HFF-Myc (cell line): ENCODE results near the gene VSIG10.

Experiments
- DNase-seq: peaks from one replicate; pipeline ENCODE4 v3.0.0-alpha.2; 2011; ENCODE audit warnings: low read depth; ENCODE audit errors: extremely low read depth
- H3K4me3 ChIP-seq: replicated peaks from 2 replicates; pipeline ENCODE4 v1.5.1; 2011; ENCODE audit warnings: low read depth, mild to moderate bottlenecking, control low read depth, low read length
- TF ChIP-seq, protein P1 (sequence below): IDR thresholded peaks from 2 replicates; pipeline ENCODE4 v1.5.1; 2012; ENCODE audit warnings: mild to moderate bottlenecking, low read depth, low read length, control low read depth; ENCODE audit errors: missing control alignments

The VSIG10 gene

DNA sequence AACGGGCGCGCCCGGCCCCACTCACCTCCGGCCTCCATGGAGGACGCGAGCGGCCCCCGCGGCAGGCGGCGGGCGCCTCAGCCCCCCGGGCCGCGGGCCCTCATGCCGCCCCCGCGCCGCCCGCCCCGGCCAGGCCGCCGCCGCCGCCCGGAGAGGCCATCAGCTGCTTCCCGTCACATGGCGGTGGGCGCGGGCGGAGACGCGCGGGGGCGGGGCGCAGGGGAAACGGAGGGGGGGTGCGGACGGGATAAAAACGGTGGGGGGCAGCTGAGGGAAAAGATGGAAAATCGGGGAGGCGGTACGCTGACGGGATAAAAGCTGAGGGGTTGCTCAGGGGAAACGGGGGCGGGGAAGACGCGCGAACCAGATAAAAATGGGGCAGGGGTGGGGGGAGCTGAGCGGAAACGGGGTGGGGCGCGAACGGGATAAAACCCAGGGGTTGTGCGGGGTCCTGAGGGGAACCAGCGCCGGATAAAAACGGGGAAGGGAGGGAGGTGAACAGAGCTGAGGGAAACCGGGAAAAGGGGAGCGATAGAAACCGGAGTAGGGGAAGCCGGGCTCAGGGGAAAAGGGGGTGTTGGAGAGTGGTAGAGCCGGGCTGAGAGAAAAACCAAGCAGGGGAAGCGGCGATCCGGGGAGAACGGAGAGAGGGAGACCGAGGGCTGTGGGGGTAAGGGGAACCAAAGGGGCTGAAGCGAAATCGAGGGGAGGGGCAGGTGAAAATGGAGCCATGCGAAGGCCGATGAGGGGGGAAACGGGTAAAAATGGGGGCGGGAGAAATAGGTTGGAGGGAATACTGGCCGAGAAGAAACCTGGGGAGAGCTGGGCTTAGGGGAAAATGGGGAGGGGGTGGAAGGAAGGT, 42.6 kb downstream of the VSIG10 start, which contains the start of gene WSB2:
WSB2 (minus strand) TSS at position 169 of the 862 bp plus-strand sequence; CDS start at position 38, 131 bp downstream.
- TF ChIP-seq, protein P1, sequence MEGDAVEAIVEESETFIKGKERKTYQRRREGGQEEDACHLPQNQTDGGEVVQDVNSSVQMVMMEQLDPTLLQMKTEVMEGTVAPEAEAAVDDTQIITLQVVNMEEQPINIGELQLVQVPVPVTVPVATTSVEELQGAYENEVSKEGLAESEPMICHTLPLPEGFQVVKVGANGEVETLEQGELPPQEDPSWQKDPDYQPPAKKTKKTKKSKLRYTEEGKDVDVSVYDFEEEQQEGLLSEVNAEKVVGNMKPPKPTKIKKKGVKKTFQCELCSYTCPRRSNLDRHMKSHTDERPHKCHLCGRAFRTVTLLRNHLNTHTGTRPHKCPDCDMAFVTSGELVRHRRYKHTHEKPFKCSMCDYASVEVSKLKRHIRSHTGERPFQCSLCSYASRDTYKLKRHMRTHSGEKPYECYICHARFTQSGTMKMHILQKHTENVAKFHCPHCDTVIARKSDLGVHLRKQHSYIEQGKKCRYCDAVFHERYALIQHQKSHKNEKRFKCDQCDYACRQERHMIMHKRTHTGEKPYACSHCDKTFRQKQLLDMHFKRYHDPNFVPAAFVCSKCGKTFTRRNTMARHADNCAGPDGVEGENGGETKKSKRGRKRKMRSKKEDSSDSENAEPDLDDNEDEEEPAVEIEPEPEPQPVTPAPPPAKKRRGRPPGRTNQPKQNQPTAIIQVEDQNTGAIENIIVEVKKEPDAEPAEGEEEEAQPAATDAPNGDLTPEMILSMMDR: no peak
- DNase-seq: no peak

DNA sequence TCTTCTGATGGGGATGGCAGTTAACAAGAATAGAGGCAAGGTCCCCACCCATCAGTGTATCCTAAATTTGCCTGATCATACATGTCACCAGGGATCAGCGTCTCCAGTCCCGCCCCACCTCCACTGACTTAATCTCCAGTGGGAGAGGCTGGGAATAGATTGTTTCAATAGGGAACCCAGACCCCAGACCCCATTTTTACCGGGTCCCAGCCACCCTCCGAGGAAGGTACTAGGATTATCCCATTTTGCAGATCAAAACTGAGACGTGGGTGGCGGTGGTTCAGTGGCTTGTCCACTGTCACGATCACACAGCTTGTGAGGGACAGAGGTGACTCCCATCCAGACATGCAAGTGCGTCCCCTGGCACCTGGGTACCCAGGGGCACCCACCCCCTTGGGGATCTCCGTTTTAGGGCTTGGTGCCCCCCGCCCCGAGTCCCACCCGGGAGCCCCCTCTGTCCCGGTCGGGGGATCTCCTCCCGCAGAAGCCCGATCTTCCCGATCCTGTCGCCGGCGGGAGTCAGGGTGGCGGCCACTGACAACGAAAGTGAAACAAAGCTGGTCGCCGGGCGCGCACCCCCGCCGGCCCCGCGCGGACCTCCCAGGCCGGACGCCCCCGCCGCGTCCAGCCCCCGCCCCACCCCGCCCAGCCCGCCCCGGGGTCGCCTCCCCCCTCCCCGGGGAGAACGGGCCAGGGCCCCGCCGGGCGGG, 43.4 kb downstream of the VSIG10 start:
- TF ChIP-seq, protein P1: no peak
- H3K4me3 ChIP-seq: peak overlapping the region; percentile 76
- no peak for DNase-seq

More for the DNA sequence above, 42.6 kb downstream of the VSIG10 start, which contains the start of gene WSB2:
- H3K4me3 ChIP-seq: peak within 1 kb of the TSS; percentile 76

DNA sequence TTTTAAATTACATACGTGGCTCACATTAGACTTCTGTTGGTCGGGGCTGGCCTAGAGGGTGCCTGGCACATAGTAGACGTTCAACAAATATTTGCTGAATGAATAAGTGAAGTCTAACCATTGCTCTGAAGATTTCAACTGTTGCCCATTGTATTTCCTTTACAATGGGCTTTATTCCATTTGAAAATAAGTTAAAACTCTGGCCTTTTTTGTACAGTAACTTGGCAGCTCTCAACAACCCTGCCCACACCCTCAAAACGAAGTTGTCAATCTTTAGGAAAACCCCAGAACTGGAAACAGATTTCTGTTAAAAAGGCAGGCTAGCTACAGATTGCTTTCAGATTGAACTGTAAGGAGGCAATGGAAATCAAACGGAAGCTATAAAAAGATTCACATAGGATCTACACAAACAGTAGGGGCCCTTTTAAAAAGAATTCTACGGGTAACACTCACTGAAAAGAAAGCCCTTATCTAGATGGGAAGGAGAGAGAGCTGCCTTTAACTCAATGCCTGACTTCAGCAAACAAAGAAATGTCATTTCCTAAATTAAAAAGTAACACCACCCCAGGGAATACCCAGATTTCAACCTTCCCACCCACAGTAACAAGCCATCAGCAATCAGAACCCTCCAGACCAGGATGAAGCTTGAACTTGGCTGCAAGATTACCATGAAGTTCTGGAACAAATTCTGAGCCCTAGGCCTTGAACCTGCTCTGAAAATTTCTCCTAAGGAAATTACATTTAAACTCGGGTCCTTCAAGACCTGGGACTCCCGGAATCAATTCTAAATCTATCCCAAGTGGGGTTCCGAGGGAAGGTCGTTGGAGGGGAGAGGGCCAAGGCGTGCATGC, 44.2 kb downstream of the VSIG10 start:
- H3K4me3 ChIP-seq: peak overlapping the region; percentile 76
- TF ChIP-seq, protein P1: no peak
- DNase-seq: no peak

DNA sequence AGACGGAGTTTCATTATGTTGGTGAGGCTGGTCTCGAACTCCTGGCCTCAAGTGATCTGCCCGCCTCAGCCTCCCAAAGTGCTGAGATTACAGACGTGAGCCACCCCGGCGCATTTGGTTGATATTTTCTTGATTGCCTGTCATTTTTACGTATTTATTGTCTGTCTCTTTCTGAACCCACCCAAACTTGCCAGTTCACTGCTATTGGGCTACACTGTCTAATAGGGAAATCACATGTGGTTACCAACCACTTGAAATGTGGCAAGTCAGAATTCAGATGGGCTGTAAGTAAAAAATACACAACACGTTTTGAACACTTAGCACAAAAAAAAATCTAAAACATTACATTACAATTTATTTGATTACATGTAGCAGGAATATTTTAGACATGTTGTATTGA, 44.9 kb downstream of the VSIG10 start:
- no peak for DNase-seq
- H3K4me3 ChIP-seq: no peak overlapping the region
- TF ChIP-seq, protein P1: no peak

DNA sequence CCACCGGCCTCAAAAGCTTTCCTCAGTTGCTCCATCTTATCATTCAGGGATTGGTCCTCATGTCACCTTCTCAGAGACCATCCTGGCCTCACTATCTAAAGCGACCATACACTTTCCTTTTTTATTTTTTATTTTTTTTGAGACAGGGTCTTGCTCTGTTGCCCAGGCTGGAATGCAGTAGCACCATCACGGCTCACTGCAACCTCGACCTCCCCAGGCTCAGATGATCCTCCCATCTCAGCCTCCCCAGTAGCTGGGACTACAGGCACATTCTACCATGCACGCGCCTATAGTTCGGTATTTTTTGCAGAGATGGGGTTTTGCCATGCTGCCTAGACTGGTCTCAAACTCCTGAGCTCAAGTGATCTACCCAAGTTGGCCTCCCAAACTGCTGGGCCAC, 45.6 kb downstream of the VSIG10 start:
- no peak overlapping the region for H3K4me3 ChIP-seq
- DNase-seq: no peak
- TF ChIP-seq, protein P1: no peak
